GM12878 (cell line): Measurements from ENCODE around the gene OR10H4. TPM values are rescaled to one million over a fixed set of nuclear protein-coding genes. Genes with fewer than 3 reads are reported as not detected.

Experiments used
- ATAC-seq: fragments of 200-7000 bp; cut with Tn5 transposase; 3 replicates; pipeline ENCODE4 v1.9.1; 2020; ENCODE audit warnings: mild to moderate bottlenecking, moderate library complexity
- BruUV-seq: library from RNA; stranded (reverse); fragments of 400-500 nt; replicated peaks from 2 replicates; lab custom pipeline; 2021; lab: Mats Ljungman, UMichigan
- CTCF ChIA-PET: fragments of 300-600 bp; sonication (Branson Sonifier 250); formaldehyde crosslinking; extraction: SDS; loops from one replicate; lab custom pipeline; 2021; ENCODE audit warnings: inconsistent platforms; lab: Yijun Ruan, JAX
- POLR2A ChIA-PET: fragments of 350-600 bp; formaldehyde crosslinking; extraction: SDS; loops from one replicate; lab custom pipeline; 2021; ENCODE audit warnings: inconsistent platforms; lab: Charles Lee
- RAD21 ChIA-PET: fragments of 300-600 bp; sonication (Branson Sonifier 250); formaldehyde crosslinking; loops from one replicate; lab custom pipeline; 2023; ENCODE audit warnings: antibody characterized with exemption; ENCODE audit not compliant: unreplicated experiment; lab: Charles Lee
- SMC1A ChIA-PET: fragments of 300-600 bp; sonication (Branson Sonifier 250); formaldehyde crosslinking; loops from one replicate; lab custom pipeline; 2023; ENCODE audit not compliant: unreplicated experiment, uncharacterized antibody; lab: Charles Lee
- DNase-seq: peaks from one replicate; pipeline ENCODE4 v3.0.0-alpha.2; 2011; ENCODE audit warnings: low read depth, low spot score
- FAIRE-seq: peaks from 3 replicates; lab custom pipeline; 2011; peaks lifted over from hg19 to GRCh38; lab: Jason Lieb, UNC
- H2AFZ ChIP-seq: 2 replicates; pipeline ENCODE4 v1.6.0; 2011; ENCODE audit warnings: low read depth, low read length, control low read depth; ENCODE audit not compliant: control insufficient read depth
- H3K27ac ChIP-seq: 2 replicates; pipeline ENCODE4 v1.5.1; 2011; ENCODE audit warnings: control low read depth; ENCODE audit not compliant: control insufficient read depth, insufficient read depth
- H3K27me3 ChIP-seq, 2 experiments: replicated peaks in 1 of 2; 2 replicates each; pipeline versions ENCODE4 v1.6.0 to v1.6.1; 2011; ENCODE audit warnings: low read length in 1 of 2; ENCODE audit not compliant: control insufficient read depth in 2 of 2, insufficient read depth in 2 of 2
- H3K36me3 ChIP-seq, 2 experiments: 2 replicates each; pipeline ENCODE4 v1.5.1; 2011; ENCODE audit warnings: low read length in 1 of 2; ENCODE audit not compliant: control insufficient read depth in 2 of 2, insufficient read depth in 2 of 2
- H3K4me1 ChIP-seq: 2 replicates; pipeline ENCODE4 v1.6.1; 2011; ENCODE audit warnings: mild to moderate bottlenecking, low read length, moderate library complexity, mixed read lengths; ENCODE audit not compliant: control insufficient read depth, insufficient read depth
- H3K4me2 ChIP-seq: 2 replicates; pipeline ENCODE4 v1.6.0; 2011; ENCODE audit warnings: control low read depth; ENCODE audit not compliant: control insufficient read depth, insufficient read depth
- H3K4me3 ChIP-seq: fragments of 200-600 bp; sonication (generic); 2 replicates; pipeline ENCODE4 v1.5.1; 2016
- H3K79me2 ChIP-seq: 2 replicates; pipeline ENCODE4 v1.6.0; 2011; ENCODE audit warnings: low read length; ENCODE audit not compliant: control insufficient read depth, insufficient read depth
- H3K9ac ChIP-seq: 2 replicates; pipeline ENCODE4 v1.8.0; 2011; ENCODE audit warnings: low read length, control low read depth, mixed read lengths; ENCODE audit not compliant: control insufficient read depth, insufficient read depth
- H3K9me3 ChIP-seq: replicated peaks from 3 replicates; pipeline ENCODE4 v1.5.1; 2011; ENCODE audit warnings: mild to moderate bottlenecking, low read length; ENCODE audit not compliant: control insufficient read depth, insufficient read depth
- H4K20me1 ChIP-seq: 2 replicates; pipeline ENCODE4 v1.6.0; 2011; ENCODE audit not compliant: control insufficient read depth, insufficient read depth
- BMI1 ChIP-seq: fragments of 450-650 bp; IDR thresholded peaks from 2 replicates; pipeline ENCODE4 v1.6.1; 2016; ENCODE audit warnings: mild to moderate bottlenecking, moderate library complexity, borderline replicate concordance
- CUX1 ChIP-seq: IDR thresholded peaks from 2 replicates; pipeline ENCODE4 v1.6.1; 2012; ENCODE audit warnings: improper control_type of control experiment, low read depth, low read length; ENCODE audit not compliant: insufficient replicate concordance
- ETV6 ChIP-seq, 2 experiments: fragments of 450-650 bp in 1 of 2; IDR thresholded peaks in 1 of 2; conservative IDR thresholded peaks in 1 of 2; 2 replicates each; pipeline ENCODE4 v1.6.1; 2014; ENCODE audit warnings: antibody characterized with exemption in 1 of 2, borderline replicate concordance in 1 of 2, low read depth in 1 of 2, mild to moderate bottlenecking in 1 of 2, moderate library complexity in 1 of 2
- MYB ChIP-seq: fragments of 150-350 bp; IDR thresholded peaks from 2 replicates; pipeline ENCODE4 v1.6.1; 2014; ENCODE audit warnings: mild to moderate bottlenecking, low read depth, low read length, borderline replicate concordance
- NR2C2 ChIP-seq: IDR thresholded peaks from 2 replicates; pipeline ENCODE4 v1.6.1; 2011; ENCODE audit warnings: borderline replicate concordance, low read depth; ENCODE audit not compliant: control insufficient read depth, insufficient read length
- SREBF2 ChIP-seq: IDR thresholded peaks from 2 replicates; pipeline ENCODE4 v1.6.1; 2012; ENCODE audit warnings: mild to moderate bottlenecking, low read length
- SUZ12 ChIP-seq: fragments of 200-600 bp; sonication (generic); IDR thresholded peaks from one replicate; pipeline ENCODE4 v1.6.1; 2018; ENCODE audit warnings: antibody characterized with exemption, mild to moderate bottlenecking; ENCODE audit not compliant: unreplicated experiment
- TARDBP ChIP-seq: IDR thresholded peaks from 2 replicates; pipeline ENCODE4 v1.6.1; 2016; ENCODE audit warnings: borderline replicate concordance
- TCF3 ChIP-seq: IDR thresholded peaks from 2 replicates; pipeline ENCODE4 v1.6.1; 2012; ENCODE audit warnings: low read depth, mild to moderate bottlenecking, low read length, borderline replicate concordance; ENCODE audit not compliant: insufficient read depth
- ZNF274 ChIP-seq: IDR thresholded peaks from one replicate; pipeline ENCODE4 v1.8.0; 2011; ENCODE audit not compliant: insufficient read length, insufficient read depth
- ZNF384 ChIP-seq: IDR thresholded peaks from 2 replicates; pipeline ENCODE4 v1.6.1; 2012; ENCODE audit warnings: low read depth, mild to moderate bottlenecking, low read length, improper control_type of control experiment, borderline replicate concordance
- WGBS: methylation state at CpG from one replicate; pipeline ENCODE4 v1.1.6; 2016; ENCODE audit warnings: low lambda C conversion rate; ENCODE audit not compliant: insufficient replicate concordance, insufficient coverage; ENCODE audit errors: missing lambda C conversion rate; 5-methylcytosine and 5-hydroxymethylcytosine counted together
- in situ Hi-C: fragments of 300-500 bp; cut with MboI; formaldehyde crosslinking; loops from 9 replicates; pipeline ENCODE4 v1.14.3; 2018; ENCODE audit warnings: mixed read lengths
- intact Hi-C: fragments of 100-400 bp; cut with micrococcal nuclease; formaldehyde crosslinking; loops from one replicate; pipeline ENCODE4 v1.14.2; 2022; ENCODE audit not compliant: unreplicated experiment
- polyA plus RNA-seq, 11 experiments: library from polyadenylated mRNA; depleted of rRNA in 4 of 11; unstranded in 6 of 11; stranded (reverse) in 5 of 11; fragments of >200 nt; fragmentation: Nextera tagmentation in 4 of 11; fragmentation: Illumina TruSeq in 1 of 11; extraction: Ambion mirVana in 4 of 11; extraction: Trizol in 1 of 11; gene quantifications; 1 replicate in 1 of 11; 2 replicates in 10 of 11; pipeline versions ENCODE4 v1.2.1 to v1.2.3, GENCODE V29; 2011 to 2016; ENCODE audit warnings: inconsistent platforms in 2 of 11, missing spikeins in 2 of 11, low read depth in 1 of 11
- total RNA-seq, 4 experiments: library from RNA; depleted of rRNA in 3 of 4; stranded (reverse); fragments of >200 nt in 3 of 4; fragmentation: Illumina TruSeq in 1 of 4; extraction: Trizol in 1 of 4; gene quantifications; 2 replicates each; pipeline versions ENCODE4 v1.2.1 to v1.2.3, GENCODE V29; 2013 to 2021

OR10H4 gene
- total and polyA plus RNA-seq, 10 of the 15 experiments (the other 5 are each of a cell fraction or from before 2014, with no cell fraction given) = not detected

GRCh38 chr19:15922021-15922420 lies 26.8 kb upstream of the OR10H4 start:
- no TSS peak for BruUV-seq
- Histone ChIP-seq H3K27ac (no peak overlapping the region), H3K36me3 (no peaks in the 10 kb centered on the region), H2AFZ (no peak overlapping the region), H3K4me1 (no peaks in the 10 kb centered on the region), H3K4me3 (no peak overlapping the region), H3K27me3 (no peaks in the 10 kb centered on the region; a peak in 1 of 4 replicates), H3K79me2 (no peaks in the 10 kb centered on the region), H3K9ac (no peak overlapping the region), H3K9me3 (no peaks in the 10 kb centered on the region), H3K4me2 (no peak overlapping the region), H4K20me1 (no peaks in the 10 kb centered on the region)
- no peak for DNase-seq
- 4% methylated on average over 4 of the region's 4 CpGs for WGBS
- intact Hi-C loops = no loop called here
- RAD21 ChIA-PET = no interaction called here
- SMC1A ChIA-PET = no interaction called here
- no peak for ATAC-seq
- TF ChIP-seq TCF3 (no peak), TARDBP (no peak), SREBF2 (no peak), ETV6 (conservative IDR thresholded peaks at IDR 0.05 in 1 of 2, IDR thresholded peaks at IDR 0.05 in 1 of 2; ENCODE audit: borderline replicate concordance in 1 of 2, low read depth in 1 of 2) (no peak), MYB (no peak), ZNF274 (no peak), CUX1 (no peak), SUZ12 (no peak), BMI1 (no peak), NR2C2 (no peak), ZNF384 (no peak)
- no peak for FAIRE-seq
- POLR2A ChIA-PET = no interaction called here
- CTCF ChIA-PET = no interaction called here
- in situ Hi-C loops = no loop called here
